Right hindlimb (tissue), 1 donor: ENCODE results near the gene CFAP45.

ENCODE experiments used
- DNase-seq: peaks from one replicate; pipeline ENCODE4 v3.0.0-alpha.2; 2018

Gene CFAP45

GRCh38 chr1:159900086-159900680 lies at the start of gene CFAP45:
CFAP45 (minus strand) TSS chr1:159900165; CDS start chr1:159900098, 67 bp downstream.
- DNase-seq: peak; percentile 87

DNA sequence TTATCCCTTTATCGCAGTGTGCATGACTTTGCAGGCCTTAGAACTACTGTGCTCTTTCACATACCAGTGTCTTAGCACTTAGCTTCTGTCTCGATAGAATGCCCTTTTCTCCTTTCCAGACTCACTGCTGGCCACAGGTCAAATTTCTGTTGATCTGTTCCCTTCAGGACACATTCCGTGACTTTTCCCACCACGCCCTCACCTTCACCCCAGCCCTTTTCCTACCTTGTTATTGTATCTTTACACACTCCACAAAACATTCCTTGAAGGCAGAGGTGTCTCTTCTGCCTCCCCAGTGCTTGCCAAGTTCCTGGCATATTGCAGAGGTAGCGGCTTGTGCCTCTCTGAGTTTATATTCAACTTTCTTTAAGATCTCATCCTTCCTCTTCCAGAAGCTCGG lies 49.2 kb upstream of the CFAP45 start:
- no peak for DNase-seq

- no peak for DNase-seq
These were observed 48.0 kb upstream of the CFAP45 start for GRCh38 chr1:159947942-159948341.

DNA sequence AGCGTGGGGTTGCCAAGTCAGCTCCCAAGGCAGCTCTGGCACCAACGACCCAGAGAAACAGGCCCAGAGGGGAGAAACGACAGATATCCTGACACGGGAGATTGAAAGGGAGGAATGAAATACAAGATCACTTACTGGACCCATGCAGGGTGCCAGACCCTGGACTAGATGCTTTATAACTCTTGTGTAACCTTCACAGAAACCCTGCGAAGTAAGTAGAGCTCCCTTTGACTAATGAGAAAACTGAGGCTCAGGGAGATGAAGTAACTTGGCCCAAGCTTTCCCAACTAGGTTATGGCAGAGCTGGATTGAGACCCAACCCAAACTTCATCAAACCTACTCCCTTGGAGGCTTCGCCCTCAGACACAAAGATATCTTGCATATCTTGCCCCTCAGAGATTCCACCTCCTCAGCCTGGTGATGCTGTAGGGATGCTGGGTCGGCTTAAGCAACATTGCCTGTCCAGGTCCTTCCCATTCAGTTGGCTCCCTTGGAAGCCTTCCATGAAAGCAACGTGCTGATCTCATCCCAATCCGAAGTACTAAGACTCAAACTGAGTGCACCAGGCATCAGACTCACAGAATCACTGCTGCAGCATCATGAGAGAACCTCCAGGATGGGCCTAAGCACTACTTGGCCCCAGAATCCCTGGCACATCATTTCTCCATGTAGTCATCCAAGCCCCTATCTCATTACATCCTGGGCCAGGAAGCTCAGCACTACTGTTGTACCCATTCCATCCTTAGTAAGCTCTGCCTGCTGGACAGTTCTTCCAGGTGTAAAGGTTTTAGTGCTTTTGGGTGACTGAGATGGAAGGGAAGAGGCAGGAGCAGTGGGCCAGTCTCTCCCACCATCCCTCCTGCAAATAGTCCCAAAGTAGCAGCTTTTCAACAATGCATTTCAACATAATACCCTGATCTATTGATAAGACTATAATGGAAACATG lies 46.5 kb upstream of the CFAP45 start:
- no peak for DNase-seq

DNA sequence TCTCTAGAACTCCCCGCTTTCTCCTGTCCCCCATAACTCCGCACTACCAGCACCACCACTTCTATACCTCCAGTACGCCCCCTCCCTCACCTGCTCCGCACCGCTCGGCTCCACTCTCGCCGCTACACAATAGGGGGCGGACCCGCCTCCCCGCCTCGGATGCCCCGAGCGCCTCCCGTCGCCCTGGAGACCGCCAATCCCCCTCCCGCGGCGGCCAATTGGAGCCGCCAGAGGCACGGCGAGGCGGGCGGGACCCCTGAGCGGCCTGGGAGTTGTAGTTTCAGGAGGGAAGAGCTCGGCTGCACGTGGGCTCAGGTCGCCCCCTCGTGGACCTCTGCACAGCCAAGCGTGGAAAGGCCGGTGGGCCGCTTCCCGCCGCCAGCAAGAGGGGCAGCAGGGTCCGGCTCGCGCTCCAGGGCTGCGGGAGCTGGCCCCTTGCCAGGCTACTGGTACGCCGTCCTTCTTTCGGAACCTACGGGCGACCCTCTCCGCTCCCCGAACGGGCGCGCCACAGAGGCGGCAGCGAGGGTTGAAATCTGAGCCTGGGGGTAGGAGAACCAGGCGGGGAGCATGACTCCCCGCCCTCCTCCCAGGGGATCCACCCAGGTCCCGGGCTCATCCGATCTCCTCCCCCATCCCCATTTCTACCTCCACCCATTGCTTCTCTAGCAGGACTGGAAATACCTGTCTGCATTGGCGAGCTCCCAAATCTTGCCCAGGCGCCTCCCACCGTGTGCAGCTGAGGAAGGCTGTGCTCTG lies 45.7 kb upstream of the CFAP45 start, which contains the start of gene IGSF9:
TSS of gene IGSF9 (minus strand) at position 131 of the 759 bp plus-strand sequence. CDS start 2,159 bp downstream, outside the sequence.
- peak; percentile 92 for DNase-seq

- no peak for DNase-seq
These were observed 44.9 kb upstream of the CFAP45 start for GRCh38 chr1:159944623-159945455.

DNA sequence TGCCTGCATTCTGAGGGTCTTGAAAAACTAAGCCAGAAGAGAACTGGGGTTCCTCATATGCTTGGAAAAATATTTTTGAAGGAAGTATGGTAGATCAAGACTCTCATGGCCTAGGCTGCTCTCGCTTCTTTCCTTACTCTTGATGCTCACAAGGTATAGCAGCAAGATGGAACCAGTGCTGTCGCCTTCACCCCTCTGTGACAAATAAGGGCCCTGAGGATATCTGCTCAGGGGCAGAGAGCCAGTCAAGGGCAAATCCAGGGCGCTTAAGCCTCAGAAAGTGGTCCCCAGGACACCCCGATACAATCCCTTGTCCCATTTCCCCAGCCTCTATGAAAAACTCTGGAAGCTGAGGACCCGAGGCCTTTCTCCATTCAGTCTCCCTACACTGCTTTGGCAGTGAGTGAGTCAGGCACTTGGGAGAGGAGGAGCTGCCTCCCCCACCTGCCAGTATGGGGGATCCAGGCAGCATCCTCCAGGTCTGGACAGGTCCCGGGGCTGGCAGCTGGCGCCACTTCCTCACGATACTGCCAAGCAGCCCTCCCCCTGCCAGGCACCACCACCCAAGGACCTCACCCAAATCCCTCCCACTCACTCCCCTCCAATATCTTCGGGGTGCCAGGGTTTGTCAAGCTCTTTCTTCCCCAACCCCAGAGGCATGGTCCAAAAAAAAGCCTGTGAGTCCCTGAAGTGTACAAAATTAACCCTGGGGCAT lies 44.1 kb upstream of the CFAP45 start:
- no peak for DNase-seq

DNA sequence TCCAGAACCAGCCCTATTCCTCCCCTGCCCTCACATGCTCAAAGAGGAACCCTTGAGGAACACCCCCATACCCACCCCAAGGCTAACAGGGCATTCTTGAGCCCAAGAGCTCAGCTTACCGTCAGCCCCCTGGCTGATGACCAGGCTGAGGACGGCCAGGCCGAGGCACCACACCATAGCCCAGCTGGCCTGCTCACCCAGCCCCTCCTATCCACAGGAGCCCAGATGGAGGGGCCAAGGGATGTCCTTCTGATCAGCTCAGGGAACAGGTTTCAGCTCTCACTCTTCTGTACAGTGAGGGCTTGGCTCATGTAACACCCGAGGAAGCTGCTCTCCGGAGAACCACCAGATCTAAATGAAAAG lies 43.3 kb upstream of the CFAP45 start:
- DNase-seq: no peak

DNA sequence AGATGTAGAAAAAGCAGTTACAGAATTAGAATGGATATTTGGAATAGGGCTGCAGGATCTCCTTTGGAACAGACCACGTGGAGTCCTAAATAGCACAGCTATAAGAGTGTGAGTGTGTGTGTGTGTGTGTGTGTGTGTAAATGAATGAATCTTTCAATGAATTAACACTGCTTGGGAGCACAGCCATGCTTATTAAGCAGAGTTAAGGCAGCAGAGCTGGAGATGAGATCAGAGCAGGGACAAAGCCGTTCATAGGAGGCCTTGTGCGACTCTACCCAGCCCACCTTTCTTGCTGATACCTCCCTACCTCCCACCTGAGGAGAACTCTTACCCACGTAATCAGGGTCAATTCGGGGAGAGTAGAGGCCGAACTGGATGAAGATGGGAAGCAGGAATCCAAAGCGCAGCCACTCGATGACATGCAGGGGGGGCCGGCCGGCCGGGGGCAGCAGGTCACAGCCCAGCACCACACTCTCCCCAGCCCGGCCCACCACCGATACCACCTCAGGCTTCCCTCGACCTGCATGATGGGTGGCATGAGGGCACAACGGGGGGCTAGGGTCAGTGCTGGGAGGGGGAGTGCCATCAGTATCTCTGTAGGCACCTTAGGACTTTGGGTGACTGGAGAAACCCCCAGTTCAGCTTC lies 42.8 kb upstream of the CFAP45 start:
- DNase-seq: no peak

DNA sequence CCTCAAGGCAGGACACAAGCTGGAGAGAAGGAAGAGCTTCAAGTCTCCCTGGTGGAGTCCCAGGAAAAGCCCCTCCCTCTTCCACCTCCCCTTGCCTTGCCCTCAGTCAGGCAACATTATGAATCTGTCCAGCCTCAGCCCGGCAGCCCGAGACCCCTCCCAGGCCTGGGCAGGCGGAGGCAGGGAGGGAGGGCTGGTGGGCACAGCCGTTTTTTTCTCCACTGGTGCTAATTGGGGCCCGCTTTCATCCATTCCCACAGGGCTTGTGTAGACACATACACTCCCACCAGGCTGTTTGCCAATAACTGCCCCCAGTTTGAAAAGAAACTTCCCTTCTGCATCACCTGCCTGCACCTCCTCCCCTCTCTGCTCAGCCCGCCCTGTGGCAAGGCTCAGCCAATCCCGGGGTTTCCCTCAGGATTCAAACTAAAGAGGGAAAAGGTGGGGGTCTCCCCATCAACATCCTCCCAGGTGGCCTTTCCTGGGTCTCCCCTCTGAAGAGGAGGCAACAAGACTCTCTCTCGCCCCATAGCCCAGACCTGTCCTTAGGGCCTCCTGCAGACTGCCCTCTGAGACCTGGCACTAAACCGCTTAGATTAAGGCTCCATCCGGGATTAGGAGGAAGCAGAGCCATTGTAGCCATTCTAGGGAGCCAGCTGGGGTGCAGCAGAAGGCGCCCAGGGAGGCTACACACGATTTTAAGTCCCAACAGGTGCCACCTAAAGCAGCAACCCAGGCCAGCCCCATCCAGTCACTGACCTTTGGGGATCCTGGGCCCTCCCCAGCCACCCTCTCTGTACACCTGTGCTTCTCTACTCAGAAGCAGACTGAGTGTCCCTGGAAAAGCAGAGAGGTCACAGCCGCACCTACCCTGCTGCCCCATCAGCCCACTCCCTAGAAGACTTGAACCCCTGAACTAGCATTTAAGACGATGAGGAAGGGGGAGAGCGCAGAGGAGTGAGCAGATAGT lies 41.9 kb upstream of the CFAP45 start:
- DNase-seq: no peak

- no peak for DNase-seq
These were observed 41.2 kb upstream of the CFAP45 start for GRCh38 chr1:159941141-159941540.

- DNase-seq: no peak
These were observed 40.1 kb upstream of the CFAP45 start for GRCh38 chr1:159940006-159940620.

GRCh38 chr1:159939678-159940002 lies 39.7 kb upstream of the CFAP45 start:
- DNase-seq: no peak

- DNase-seq: no peak
These were observed 39.1 kb upstream of the CFAP45 start for GRCh38 chr1:159938905-159939677.

DNA sequence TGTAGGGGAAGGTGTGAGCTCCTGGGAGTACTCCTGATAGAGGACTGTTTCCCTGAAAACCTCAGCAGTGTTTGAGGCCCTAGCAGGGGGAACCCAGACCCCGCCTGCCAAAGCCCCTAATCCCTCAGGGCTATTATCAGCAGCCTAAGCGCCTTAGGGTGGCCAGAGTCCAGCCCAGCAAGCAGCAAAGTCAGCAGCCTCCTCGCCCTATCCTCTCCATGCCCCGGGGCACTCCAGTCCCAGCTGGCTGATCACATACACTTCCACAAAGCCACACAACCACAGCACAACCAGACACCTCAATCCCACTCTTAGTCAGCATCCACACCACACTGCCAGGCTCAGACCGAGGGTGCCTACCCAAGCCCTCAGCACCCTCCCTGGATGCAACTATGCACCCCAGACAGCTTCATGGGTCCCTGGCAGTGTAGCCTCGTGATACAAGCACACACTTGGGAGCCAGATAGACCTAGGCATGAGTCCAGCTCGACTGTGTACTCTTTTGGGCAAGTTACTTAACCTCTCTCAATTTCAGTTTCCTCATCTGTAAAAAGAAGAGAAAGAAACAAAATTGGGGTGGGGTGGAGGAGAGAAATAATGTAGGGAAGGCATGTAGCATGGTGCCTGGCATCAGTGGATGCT lies 38.4 kb upstream of the CFAP45 start:
- DNase-seq: peak; percentile 8

GRCh38 chr1:159937054-159937750 lies 37.2 kb upstream of the CFAP45 start:
- DNase-seq: peak; percentile 17

DNA sequence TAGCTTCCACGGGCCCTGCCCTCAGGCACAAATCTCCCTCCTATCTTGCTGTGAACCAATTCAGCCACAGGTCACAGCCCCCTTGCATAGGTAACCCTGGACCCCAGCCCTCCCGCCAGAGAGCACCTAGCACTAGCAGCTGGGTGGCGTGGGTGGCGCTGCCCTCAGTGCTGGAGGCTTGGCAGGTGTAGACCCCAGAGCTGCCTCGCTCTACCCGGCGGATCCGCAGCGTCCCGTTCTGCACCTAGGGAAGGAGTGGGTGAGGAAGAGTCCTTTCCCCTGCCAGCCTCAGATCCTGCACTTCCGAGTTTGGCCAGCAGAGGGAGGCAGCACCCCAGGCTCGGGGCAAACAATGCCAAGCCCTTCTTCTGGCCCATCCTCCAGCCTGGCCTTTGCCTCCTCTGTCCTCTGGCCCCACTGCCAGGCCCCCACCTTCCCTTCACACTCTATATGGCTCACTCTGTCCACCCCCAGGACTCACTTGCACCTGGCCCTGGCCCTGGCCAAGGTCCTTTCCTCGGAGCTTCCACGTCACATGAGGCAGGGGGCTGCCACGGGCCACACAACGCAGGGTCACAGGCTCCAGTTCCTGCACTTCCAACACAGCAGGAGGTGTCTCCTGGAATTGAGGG lies 36.4 kb upstream of the CFAP45 start:
- peak; percentile 70 for DNase-seq
